HTR-8/SVneo (cell line): Measurements from ENCODE around the gene C1orf232.
A peak's percentile ranks its signal among the peaks of the same experiment; 100 is the strongest.

ENCODE experiments used
- DNase-seq: peaks from one replicate; pipeline ENCODE4 v3.0.0; 2011; ENCODE audit warnings: low spot score, mixed read lengths; ENCODE audit not compliant: insufficient read length
- FAIRE-seq: peaks from 2 replicates; lab custom pipeline; 2011; peaks lifted over from hg19 to GRCh38; lab: Jason Lieb, UNC

The C1orf232 gene

DNA sequence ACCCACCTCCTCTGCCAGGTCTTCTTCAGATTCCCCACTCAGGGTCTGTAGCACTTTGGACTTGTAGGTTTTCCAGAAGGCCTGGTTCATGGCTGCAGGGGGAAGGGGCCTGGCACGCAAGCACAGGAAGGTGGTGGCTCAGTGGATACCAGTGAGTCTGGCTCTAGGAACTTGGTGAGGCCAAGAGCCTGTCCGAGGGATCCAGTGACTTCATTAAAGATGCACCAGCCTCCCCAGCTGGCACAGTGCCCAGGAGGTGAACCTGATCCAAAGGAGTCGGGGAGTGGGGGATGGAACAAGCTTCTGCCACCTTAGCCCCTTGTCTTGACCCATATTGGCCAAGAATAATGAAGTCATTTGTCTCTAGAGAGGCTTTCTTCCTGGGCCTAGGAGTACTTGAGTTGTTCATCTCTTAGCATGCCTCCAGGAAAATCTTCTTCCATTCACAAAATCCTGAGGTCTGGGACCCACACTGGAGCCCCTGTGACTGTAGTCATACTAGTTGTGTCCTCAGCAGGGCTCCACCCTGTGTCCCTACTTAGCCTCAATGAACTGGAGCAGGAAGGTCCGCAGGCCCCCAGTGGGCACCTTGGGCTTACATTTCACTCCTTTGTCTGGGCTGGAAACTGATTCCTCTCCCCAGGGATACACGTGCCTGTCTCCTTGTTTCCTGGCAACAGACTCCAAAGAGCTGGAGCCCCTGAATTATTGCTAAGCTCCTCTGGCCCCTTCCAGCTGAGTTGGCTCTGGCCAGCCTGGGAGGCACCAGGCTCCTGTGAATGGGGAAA lies at the start of gene C1orf232:
C1orf232 (minus strand) TSS at position 554 of the 788 bp plus-strand sequence; CDS start at position 90, 464 bp downstream.
- FAIRE-seq = no peak
- no peak for DNase-seq

DNA sequence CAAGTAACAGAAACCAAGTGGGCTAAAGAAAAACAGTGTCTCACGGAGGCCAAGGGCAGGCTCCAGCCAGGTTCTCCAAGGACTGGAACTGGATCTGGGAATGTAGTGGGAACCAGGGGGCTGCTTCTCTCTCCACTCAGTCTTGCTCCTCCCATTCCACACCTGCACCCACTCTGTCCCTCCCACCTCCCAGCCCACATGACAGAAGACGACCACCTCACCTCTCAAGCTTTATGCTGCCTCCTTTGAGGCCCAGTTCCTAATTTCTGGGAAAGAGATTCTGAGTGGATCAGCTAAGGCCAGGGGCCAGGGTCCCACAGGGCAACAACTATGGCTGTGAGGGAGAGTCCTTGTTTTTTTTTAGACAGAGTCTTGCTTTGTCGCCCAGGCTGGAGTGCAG lies 46.5 kb upstream of the C1orf232 start:
- FAIRE-seq (no peak), DNase-seq (no peak)

DNA sequence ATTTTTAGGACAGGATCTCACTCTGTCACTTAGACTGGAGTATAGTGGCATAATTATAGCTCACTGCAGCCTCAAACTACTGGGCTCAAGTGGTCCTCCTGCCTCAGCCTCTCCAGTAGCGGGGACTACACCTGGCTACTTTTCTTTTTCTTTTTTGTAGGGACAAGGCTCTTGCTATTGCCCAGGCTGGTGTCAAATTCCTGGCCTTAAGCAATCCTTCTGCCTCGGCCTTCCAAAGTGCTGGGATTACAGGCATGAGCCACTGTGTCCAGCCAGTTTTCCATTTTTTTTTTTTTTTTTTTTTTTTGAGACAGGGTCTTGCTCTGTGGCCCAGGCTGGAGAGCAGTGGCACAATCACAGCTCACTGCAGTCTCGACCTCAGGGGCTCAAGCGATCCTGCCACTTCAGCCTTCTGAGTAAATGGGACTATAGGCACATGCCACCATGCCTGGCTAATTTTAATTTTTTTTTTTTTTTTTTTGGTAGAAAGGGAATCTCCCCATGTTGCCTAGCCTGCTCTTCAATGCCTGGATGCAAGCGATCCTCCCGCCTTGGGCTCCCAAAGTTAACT lies 44.7 kb upstream of the C1orf232 start:
- no peak for DNase-seq
- FAIRE-seq = no peak

DNA sequence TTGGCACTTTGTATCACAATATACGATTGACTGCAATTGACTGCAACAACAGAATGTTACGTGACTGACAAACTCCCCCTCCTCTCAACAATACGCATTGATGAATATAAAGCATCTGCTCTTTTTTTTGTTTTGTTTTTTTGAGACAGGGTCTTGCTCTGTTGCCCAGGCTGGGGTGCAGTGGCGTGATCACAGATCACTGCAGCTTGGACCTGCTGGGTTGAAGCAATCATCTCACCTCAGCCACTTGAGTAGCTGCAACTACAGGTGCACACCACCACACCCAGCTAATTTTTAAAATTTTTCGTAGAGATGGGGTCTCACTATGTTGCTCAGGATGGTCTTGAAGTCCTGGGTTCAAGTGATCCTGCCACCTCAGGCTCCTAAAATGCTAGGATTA lies 44.0 kb upstream of the C1orf232 start:
- no peak for FAIRE-seq
- no peak for DNase-seq

DNA sequence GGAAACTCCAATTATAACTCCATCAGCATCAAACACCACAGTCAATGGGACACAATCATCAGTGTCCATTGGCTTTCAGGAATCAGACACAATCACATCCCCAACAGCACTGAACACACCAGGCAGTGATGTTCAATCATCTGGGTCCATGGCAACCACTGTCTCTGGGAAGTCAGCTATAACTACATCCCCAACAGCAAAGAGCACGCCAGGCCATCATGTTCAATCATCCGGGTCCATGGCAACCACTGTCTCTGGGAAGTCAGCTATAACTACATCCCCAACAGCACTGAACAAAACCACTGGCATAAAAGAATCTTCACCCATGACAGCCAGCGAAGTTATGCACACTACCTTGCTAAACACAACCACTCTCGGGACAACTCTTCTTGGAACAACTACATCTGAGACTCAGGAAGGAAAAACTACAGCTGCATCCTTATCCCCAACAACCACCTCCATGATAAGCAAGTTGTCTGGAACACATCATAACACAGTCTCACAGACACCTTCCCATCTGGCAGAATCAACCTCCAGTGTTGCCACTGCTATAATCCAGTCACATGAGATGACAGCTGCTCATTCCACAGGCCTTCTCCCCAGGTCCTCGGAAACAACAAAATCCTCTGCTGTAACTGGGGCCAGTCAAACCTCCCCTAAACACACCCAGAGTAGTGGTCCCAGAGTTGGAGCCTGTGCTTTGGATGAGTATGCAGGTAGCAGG lies 41.5 kb upstream of the C1orf232 start:
- FAIRE-seq = no peak
- DNase-seq = no peak

DNA sequence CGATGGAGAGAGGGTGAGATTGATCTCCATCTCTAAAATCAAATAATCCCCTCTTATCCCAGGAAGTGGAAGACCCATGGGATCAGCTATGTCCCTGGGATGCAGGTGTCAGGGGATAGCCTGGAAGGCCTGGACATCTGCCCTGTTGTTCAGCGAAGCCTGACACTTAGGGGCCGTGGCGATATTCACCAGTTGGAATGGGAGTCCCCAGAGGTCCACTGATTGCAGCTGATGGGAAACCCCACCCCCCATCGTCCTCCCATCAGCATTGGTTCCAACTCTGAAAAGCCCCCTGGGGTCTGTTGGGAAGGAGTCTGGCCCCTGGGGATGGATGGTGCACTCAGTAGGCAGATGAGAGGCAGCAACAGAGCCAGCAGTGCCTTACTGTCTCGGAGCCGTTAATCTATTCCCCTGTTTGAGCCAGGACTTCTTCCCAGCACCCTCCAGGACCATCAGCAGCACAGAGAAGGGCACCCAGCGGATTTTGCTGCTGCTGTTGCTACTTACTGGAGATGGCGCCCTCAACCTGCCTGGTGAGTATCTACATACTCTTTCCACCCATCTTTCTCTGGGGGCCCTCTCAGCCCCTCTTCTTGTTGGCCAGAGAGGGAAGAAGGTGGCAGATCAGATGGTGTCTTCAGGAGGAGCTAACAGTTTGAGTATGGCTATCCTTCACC lies 35.0 kb upstream of the C1orf232 start:
- no peak for FAIRE-seq
- DNase-seq = no peak

DNA sequence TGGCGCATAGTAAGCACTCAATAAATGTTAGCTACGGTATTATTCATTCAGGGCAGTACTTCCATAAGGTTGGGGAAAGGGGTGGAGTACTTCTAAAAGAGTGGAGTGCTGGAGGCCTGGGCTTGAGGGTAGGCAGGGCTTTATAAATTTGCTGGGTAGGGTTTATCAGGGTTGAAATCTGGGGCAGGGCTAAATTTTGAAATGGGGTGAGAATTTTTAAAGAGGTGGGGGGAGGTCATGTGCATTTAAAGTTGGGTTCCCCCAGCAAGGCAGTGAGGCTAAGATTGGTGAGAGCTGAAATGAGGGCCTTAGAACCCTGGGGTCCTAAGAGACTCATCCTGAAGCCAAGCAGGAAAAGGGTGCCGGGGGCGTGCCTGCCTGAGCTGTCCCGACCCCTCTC lies 31.6 kb upstream of the C1orf232 start:
- DNase-seq = no peak
- FAIRE-seq = no peak

DNA sequence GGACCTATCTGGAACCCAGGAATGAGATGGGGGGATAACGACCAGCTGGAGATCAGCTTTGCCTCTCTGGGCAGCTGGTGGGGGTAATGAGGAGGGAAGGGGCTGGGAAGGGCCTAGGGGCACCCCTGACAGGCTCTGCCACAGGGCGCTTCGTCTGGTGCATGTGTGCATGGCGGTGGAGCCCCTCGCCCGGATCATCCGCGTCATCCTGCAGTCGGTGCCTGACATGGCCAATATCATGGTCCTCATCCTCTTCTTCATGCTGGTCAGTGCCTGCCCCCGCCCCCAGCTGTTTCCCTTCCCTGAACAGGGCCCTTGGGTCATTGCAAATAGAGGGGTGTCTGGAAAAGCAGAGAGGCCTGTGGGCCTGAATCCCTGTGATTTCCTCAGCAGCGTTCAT lies 29.1 kb upstream of the C1orf232 start:
- FAIRE-seq = no peak
- DNase-seq = no peak

DNA sequence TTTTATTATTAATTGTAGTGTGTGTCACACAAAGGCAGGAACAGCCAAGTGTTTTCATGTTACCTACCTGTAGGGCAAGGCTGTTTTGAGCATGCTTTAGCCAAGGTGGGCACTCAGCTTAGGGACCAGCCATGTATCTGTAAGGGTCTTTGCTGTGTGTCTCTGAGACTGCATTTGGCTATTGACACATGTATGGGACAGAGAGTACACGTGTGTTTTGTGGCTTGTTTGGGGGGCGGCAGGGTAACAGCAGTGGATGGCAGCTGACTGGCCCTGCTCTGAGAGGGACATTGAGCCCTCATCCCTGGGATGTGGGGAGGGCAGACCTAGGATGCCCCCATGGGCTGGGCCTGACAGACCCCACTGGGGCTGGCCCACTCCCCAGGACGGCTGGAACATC lies 28.5 kb upstream of the C1orf232 start:
- no peak for FAIRE-seq
- no peak for DNase-seq

DNA sequence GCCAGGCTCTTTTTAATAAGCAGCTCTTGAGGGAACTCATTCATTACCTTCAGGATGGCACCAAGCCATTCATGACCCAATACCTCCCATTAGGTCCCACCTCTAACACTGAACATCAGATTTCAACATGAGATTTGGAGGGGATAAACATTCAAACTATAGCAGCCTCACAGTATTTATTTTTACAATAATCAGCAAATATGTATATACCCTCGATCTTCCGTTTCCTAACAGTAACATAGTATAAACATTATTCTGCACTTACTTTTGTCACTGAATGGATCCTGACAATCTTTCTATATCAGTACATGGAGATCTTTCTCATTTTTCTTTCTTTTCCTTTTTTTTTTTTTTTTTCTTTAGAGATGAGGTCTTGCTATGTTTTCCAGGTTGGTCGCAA lies 27.0 kb upstream of the C1orf232 start:
- no peak for DNase-seq
- FAIRE-seq = no peak

DNA sequence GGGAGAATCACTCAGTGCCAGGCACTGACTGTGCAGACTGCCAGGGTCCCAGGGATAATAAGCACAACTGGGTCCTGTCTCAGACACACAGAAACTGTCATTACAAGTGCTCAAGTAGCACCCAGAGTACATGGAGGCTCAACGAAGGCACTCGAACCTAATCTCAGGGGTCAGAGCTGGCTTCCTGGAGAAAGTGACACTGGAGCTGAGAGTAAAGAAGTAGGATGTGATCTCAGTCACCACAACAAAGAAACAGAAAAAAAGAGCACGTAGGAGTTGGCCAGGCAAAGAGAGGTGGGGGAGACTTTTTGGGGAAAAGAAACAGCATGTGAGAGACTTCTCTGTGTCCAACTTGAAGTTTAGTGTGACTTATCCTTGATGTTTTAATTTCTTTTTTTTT lies 23.0 kb upstream of the C1orf232 start:
- FAIRE-seq (no peak), DNase-seq (no peak)

DNA sequence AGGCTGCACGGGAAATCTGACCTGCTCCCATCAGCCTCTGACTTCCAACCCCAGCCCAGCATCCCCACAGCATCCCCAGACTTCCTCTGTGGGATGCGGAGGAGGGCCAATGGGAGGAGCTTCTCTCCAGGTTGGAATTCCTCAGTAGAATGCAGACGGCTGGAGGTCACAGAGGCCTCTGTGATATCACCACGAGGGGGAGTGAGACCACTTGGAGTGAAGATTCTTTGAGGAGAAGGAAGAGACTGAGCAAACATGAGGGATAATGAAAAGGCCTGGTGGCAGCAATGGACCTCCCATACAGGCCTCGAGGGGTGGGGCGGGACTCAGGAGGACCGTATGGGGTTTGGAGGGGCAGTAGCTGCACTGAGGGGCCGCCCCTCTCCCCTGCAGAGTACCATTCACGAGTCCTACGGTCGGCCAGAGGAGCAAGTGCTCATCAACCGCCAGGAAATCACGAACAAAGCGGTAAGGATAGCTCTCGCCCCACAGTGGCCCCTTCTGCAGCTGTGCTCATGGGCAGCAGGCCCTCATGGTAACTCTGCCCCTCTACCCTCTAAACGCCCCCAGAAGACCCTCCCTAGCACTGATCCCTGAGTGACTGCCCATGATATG lies 21.7 kb upstream of the C1orf232 start, which contains the start of gene CATSPER4:
CATSPER4 (plus strand) TSS at position 230 of the 615 bp plus-strand sequence; CDS start at position 256, 26 bp downstream.
- peak; percentile 53 for DNase-seq
- no peak for FAIRE-seq

DNA sequence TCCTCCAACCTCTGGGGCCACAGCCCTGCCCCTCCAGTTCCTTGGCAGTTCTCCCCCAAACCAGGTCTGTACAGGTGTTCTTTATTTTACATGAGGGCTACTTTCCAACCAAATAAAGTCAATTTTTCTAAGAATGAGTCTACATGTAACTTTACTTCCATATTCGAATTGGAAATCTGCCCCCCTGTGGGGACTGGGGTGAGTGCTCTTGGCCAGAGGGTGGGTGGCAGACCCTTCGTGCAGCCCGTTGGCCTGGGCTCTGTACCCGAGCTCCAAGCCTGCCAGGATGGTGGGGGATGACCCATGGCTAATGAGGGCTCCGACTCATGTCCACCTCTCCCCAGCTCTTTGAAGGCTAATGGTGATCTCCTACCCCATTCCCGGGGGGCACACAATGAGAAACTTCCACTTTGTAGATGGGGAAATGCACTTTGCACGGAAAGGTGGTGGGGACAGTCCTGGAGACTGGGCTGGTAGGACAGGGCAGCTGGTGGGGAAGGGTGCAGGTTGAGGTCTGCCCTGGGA lies 21.1 kb upstream of the C1orf232 start:
- DNase-seq (no peak), FAIRE-seq (no peak)

DNA sequence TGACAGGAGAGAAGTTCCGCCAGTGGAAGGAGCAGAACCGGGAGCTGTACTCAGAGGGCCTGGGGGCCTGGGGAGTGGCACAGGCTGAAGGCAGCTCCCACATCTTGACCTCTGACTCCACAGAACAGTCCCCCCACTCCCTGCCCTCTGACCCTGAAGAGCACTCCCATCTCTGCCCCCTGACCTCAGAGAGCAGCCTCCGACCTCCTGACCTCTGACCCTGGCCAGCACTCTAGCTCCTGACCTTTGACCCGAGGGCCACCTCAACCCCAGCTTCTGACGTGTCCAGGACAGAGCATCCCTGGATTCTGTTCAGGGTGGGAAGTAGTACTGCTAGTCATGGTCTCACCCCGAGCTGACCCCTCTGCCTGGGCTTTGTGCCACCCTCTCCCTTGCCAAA lies 20.6 kb upstream of the C1orf232 start:
- no peak for FAIRE-seq
- DNase-seq = no peak

DNA sequence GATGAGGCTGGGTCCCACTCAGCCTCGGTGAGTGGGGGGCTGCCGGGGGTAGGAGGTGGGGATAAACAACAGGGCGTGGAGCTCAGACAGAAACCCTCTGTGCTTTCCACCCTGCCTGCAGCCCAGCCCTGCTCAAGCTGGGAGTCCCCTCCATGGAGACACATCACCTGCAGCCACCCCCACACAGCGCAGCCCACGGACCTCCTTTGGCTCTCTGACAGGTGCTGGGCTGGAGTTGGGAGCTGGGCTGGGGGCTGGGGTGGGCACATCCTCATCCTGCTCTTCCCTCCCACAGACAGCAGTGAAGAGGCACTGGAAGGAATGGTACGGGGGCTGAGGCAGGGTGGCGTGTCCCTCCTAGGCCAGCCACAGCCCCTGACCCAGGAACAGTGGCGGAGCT lies 19.7 kb upstream of the C1orf232 start:
- FAIRE-seq (no peak), DNase-seq (no peak)

DNA sequence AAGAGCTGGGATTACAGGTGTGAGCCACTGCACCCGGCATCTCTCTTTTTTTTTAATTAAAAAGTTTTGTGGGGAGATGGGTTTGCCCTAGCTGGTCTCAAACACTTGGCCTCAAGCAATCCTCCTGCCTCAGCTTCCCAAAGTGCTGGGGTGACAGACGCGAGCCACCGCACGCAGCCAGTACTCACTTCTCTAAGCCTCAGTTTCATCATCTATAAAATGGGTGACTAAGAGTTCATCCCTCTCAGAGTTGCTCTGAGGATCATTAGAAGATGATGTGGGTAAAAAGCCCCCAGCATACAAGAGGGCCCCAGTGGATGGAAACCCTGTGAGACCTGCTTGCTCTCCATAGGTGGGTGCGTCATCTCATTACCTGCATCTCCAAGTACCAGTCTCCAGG lies 19.1 kb upstream of the C1orf232 start:
- DNase-seq (no peak), FAIRE-seq (no peak)

DNA sequence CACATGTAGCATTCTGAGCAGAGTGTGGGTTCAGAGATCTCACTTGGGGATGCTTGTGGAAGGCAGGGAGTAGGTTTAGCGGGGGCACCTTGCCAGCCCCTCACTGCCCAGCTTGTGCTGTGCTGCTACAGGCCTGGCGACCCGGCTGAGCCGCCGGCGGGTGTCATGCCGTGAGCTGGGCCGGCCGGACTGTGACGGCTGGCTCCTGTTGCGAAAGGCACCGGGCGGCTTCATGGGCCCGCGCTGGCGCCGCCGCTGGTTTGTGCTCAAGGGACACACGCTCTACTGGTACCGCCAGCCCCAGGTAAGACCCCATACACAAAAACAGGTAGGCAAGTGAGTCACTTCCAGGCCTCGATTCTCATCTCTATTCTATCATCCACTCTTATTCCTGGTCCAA lies 16.1 kb upstream of the C1orf232 start:
- DNase-seq (no peak), FAIRE-seq (no peak)

DNA sequence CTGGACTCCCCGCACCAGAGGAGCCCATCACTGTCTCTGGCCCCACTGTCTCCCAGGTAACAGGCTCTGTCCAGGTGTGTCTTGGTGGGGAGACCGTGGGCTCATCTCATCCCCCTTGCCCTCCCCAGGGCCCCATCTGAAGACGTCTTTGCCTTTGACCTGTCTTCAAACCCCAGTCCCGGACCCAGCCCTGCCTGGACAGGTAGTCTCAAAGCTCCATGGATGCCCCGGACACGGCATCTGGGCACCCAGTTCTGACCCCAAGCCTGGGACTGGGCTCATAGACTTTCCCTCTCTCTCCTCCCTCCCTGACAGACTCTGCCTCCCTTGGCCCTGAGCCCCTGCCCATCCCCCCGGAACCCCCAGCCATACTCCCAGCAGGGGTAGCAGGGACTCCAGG lies 15.3 kb upstream of the C1orf232 start:
- DNase-seq = no peak
- FAIRE-seq = no peak

DNA sequence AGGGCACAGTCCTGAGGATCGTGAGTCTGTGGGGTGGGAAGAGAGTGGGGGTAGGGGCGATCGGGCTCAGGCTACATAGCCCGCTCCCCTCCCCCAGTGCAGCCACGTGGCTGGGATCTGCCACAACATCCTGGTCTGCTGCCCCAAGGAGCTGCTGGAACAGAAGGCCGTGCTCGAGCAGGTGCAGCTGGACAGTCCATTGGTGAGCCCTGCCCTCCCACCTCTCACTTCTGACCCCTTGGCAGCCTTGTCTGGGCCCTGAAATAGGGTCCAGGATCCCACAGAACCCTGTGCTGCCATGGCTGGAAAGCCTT lies 13.6 kb upstream of the C1orf232 start:
- DNase-seq (no peak), FAIRE-seq (no peak)
